ENCODE measurements around the gene VCAM1.

DNA sequence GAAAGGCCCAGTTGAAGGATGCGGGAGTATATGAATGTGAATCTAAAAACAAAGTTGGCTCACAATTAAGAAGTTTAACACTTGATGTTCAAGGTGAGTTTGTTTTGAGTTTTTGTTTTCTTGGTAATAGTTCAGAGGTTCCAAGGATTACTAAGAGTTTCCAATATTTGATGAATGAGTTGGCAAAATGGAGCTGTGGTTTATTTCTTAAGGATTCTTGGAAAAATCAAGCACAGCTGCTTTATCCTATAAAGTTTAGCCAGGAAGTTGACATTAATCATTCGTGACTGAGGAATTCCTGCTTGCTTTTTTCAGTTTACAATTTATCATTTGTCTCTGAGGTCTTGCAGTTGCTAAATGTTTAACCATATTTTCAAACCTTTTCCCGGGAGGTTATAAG, 15.1 kb downstream of the VCAM1 start:
- TF ChIP-seq POLR2AphosphoS5 (IDR thresholded peaks at IDR 0.05; ENCODE audit: low read depth, low read length) (no peak), TCF7L2 (IDR thresholded peaks at IDR 0.05; ENCODE audit: low read depth, low read length) (no peak), SIN3A (IDR thresholded peaks at IDR 0.05; ENCODE audit: borderline replicate concordance, insufficient read depth, low read depth, low read length) (no peak)
- TF ChIP-seq, protein P1, sequence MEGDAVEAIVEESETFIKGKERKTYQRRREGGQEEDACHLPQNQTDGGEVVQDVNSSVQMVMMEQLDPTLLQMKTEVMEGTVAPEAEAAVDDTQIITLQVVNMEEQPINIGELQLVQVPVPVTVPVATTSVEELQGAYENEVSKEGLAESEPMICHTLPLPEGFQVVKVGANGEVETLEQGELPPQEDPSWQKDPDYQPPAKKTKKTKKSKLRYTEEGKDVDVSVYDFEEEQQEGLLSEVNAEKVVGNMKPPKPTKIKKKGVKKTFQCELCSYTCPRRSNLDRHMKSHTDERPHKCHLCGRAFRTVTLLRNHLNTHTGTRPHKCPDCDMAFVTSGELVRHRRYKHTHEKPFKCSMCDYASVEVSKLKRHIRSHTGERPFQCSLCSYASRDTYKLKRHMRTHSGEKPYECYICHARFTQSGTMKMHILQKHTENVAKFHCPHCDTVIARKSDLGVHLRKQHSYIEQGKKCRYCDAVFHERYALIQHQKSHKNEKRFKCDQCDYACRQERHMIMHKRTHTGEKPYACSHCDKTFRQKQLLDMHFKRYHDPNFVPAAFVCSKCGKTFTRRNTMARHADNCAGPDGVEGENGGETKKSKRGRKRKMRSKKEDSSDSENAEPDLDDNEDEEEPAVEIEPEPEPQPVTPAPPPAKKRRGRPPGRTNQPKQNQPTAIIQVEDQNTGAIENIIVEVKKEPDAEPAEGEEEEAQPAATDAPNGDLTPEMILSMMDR (IDR thresholded peaks at IDR 0.05) = no peak

All from Panc1 (cell line).